ENCODE measurements around the gene CCDC141. TPM values are rescaled to one million over a fixed set of nuclear protein-coding genes. Genes with fewer than 3 reads are reported as not detected.

The CCDC141 gene
- total RNA-seq, 1 donor from 2014 or later: 25.7 TPM

- H3K9me3 ChIP-seq: no peaks in the 10 kb centered on the region
- no peaks in the 10 kb centered on the region for H3K36me3 ChIP-seq
- no peak overlapping the region for H3K4me3 ChIP-seq
- TF ChIP-seq CTCF (IDR thresholded peaks at IDR 0.05): no peak
- H3K4me1 ChIP-seq: peaks cover 5% of the 10 kb centered on the region
- DNase-seq: no peak
- H3K27me3 ChIP-seq: no peaks in the 10 kb centered on the region
- H3K27ac ChIP-seq: no peak overlapping the region
- no peak for ATAC-seq
- intact Hi-C loops (cut with DNase I): no loop called here
Observed at GRCh38 chr2:178859730-178860129, 190.2 kb downstream of the CCDC141 start.

- no peaks in the 10 kb centered on the region for H3K9me3 ChIP-seq
- H3K27me3 ChIP-seq: no peaks in the 10 kb centered on the region
- ATAC-seq (no peak), DNase-seq (no peak)
- H3K4me1 ChIP-seq: peaks cover 1% of the 10 kb centered on the region
- H3K4me3 ChIP-seq: no peak overlapping the region
- intact Hi-C loops (cut with DNase I): no loop called here
- H3K27ac ChIP-seq: no peak overlapping the region
- no peak for TF ChIP-seq CTCF (IDR thresholded peaks at IDR 0.05)
- H3K36me3 ChIP-seq: no peaks in the 10 kb centered on the region
Observed at GRCh38 chr2:178858896-178859625, 190.9 kb downstream of the CCDC141 start.

GRCh38 chr2:178855151-178855550 is 194.8 kb downstream of the CCDC141 start:
- Histone ChIP-seq H3K36me3 (no peaks in the 10 kb centered on the region), H3K27me3 (no peaks in the 10 kb centered on the region), H3K4me1 (no peaks in the 10 kb centered on the region), H3K9me3 (no peaks in the 10 kb centered on the region), H3K4me3 (no peak overlapping the region), H3K27ac (no peak overlapping the region)
- ATAC-seq (no peak), DNase-seq (no peak)
- intact Hi-C loops (cut with DNase I): no loop called here
- no peak for TF ChIP-seq CTCF (IDR thresholded peaks at IDR 0.05)

- TF ChIP-seq CTCF (IDR thresholded peaks at IDR 0.05): no peak
- ATAC-seq (no peak), DNase-seq (no peak)
- Histone ChIP-seq H3K27me3 (no peaks in the 10 kb centered on the region), H3K9me3 (no peaks in the 10 kb centered on the region), H3K4me3 (no peak overlapping the region), H3K36me3 (no peaks in the 10 kb centered on the region), H3K4me1 (no peaks in the 10 kb centered on the region), H3K27ac (no peak overlapping the region)
- intact Hi-C loops (cut with DNase I): no loop called here
Observed at GRCh38 chr2:178848335-178848734, 201.6 kb downstream of the CCDC141 start.

GRCh38 chr2:178846458-178846802 is 203.5 kb downstream of the CCDC141 start:
- Histone ChIP-seq H3K4me1 (no peaks in the 10 kb centered on the region), H3K27ac (no peak overlapping the region)
- intact Hi-C loops (cut with DNase I): no loop called here

More at GRCh38 chr2:178846458-178846802, 203.5 kb downstream of the CCDC141 start:
- ATAC-seq: no peak
- Histone ChIP-seq H3K36me3 (no peaks in the 10 kb centered on the region), H3K9me3 (no peaks in the 10 kb centered on the region), H3K27me3 (no peaks in the 10 kb centered on the region), H3K4me3 (no peak overlapping the region)
- DNase-seq: no peak
- no peak for TF ChIP-seq CTCF (IDR thresholded peaks at IDR 0.05)
